AG04450 (cell line): ENCODE data around the gene DHRSX. TPM values are rescaled to one million over a fixed set of nuclear protein-coding genes. Genes with fewer than 3 reads are reported as not detected.

Experiments
- CTCF ChIA-PET: fragments of 300-600, 350-600 bp; formaldehyde crosslinking; extraction: SDS; loops from one replicate; lab custom pipeline; 2022; ENCODE audit warnings: antibody characterized with exemption, inconsistent platforms; lab: Charles Lee
- POLR2A ChIA-PET: fragments of 350-600 bp; formaldehyde crosslinking; extraction: SDS; loops from one replicate; lab custom pipeline; 2021; ENCODE audit warnings: antibody characterized with exemption, inconsistent platforms; lab: Yijun Ruan, JAX
- DNase-seq: peaks from one replicate; pipeline ENCODE4 v3.0.0-alpha.2; 2011; ENCODE audit warnings: low read depth, low spot score
- H3K27ac ChIP-seq: one replicate; pipeline ENCODE4 v1.5.1; 2012; ENCODE audit warnings: low read depth, low read length, control low read depth
- H3K27me3 ChIP-seq: one replicate; pipeline ENCODE4 v1.6.0; 2012; ENCODE audit warnings: low read length; ENCODE audit not compliant: control insufficient read depth, insufficient read depth
- H3K4me3 ChIP-seq: 2 replicates; pipeline ENCODE4 v1.5.1; 2011; ENCODE audit warnings: mild to moderate bottlenecking, low read depth, low read length, control low read depth
- H3K9me3 ChIP-seq: 2 replicates; pipeline ENCODE4 v1.5.1; 2012; ENCODE audit warnings: low read length; ENCODE audit not compliant: control insufficient read depth, insufficient read depth
- CTCF ChIP-seq: IDR thresholded peaks from 2 replicates; pipeline ENCODE4 v1.5.1; 2011; ENCODE audit warnings: low read depth, low read length, control low read depth, inconsistent platforms
- polyA plus RNA-seq: library from polyadenylated mRNA; depleted of rRNA; stranded (reverse); fragments of >200 nt; gene quantifications from 2 replicates; pipeline ENCODE4 v1.2.3, GENCODE V29; 2011

DHRSX gene
- polyA plus RNA-seq, 1 experiment = 43.2 TPM

GRCh38 chrX:2401201-2401589 is 99.6 kb downstream of the DHRSX start:
- no peak for DNase-seq
- no peak for TF ChIP-seq CTCF
- Histone ChIP-seq H3K9me3 (no peaks in the 10 kb centered on the region), H3K4me3 (no peak overlapping the region), H3K27ac (no peak overlapping the region), H3K27me3 (no peaks in the 10 kb centered on the region)
- POLR2A ChIA-PET = no interaction called here
- CTCF ChIA-PET = no interaction called here

GRCh38 chrX:2398064-2398656 is 102.6 kb downstream of the DHRSX start:
- H3K27me3 ChIP-seq = no peaks in the 10 kb centered on the region
- ChIA-PET POLR2A (no interaction called here), CTCF (no interaction called here)
- H3K9me3 ChIP-seq = no peaks in the 10 kb centered on the region
- H3K4me3 ChIP-seq = no peak overlapping the region
- no peak for TF ChIP-seq CTCF
- H3K27ac ChIP-seq = no peak overlapping the region
- no peak for DNase-seq

- no peak overlapping the region for H3K27ac ChIP-seq
- no peak overlapping the region for H3K4me3 ChIP-seq
- POLR2A ChIA-PET = no interaction called here
- CTCF ChIA-PET = no interaction called here
- DNase-seq = no peak
- H3K9me3 ChIP-seq = no peaks in the 10 kb centered on the region
- TF ChIP-seq CTCF = no peak
- no peaks in the 10 kb centered on the region for H3K27me3 ChIP-seq
Observed at GRCh38 chrX:2397229-2398063, 103.3 kb downstream of the DHRSX start.

- Histone ChIP-seq H3K27ac (no peak overlapping the region), H3K4me3 (no peak overlapping the region), H3K9me3 (no peaks in the 10 kb centered on the region), H3K27me3 (no peaks in the 10 kb centered on the region)
- ChIA-PET POLR2A (no interaction called here), CTCF (no interaction called here)
- DNase-seq = no peak
- no peak for TF ChIP-seq CTCF
Observed at GRCh38 chrX:2395261-2395992, 105.3 kb downstream of the DHRSX start.
